ENCODE results near the gene FXYD4. TPM values are rescaled to one million over a fixed set of nuclear protein-coding genes. Genes with fewer than 3 reads are reported as not detected.

FXYD4 gene
- total RNA-seq, 2 experiments from 2014 or later: not detected

DNA sequence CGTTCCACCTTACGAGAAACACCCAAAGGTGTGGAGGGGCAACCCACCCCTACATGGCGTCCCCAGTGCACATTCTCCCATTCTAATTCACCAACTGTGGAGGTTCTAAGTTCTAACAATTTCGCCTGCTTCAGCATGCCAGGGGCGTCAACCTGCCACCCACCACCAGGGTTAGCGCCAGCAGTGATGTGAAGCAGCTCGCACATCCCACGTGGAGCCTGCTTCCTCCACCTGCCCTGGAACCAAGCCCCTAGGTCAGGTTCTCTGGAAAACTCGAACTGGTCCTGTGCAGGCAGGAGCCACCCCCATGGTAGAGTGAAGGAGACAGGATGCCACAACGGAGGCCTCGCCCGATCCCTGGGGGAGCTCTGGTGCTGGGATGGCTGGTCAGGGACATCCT, 33.3 kb upstream of the FXYD4 start:
- DNase-seq (ENCODE audit: low spot score): no peak
- BruUV-seq (replicated peaks): no TSS peak
- Histone ChIP-seq H2AFZ (ENCODE audit: low read length) (no peak overlapping the region), H3K4me2 (ENCODE audit: low read length) (no peak overlapping the region), H3K9me3 (ENCODE audit: low read length) (no peaks in the 10 kb centered on the region), H3K27ac (ENCODE audit: low read depth, low read length, poor library complexity, severe bottlenecking) (no peak overlapping the region), H3K36me3 (ENCODE audit: insufficient read depth, low read length) (no peaks in the 10 kb centered on the region), H3K4me1 (ENCODE audit: insufficient read depth, low read length, poor library complexity, severe bottlenecking) (no peaks in the 10 kb centered on the region), H3K79me2 (ENCODE audit: insufficient read depth, low read depth, low read length) (no peaks in the 10 kb centered on the region), H3K4me3 (ENCODE audit: low read depth, low read length, poor library complexity, severe bottlenecking) (no peak overlapping the region), H3K9me2 (ENCODE audit: insufficient read depth, low read length) (no peaks in the 10 kb centered on the region), H4K20me1 (ENCODE audit: insufficient read depth, low read length) (no peaks in the 10 kb centered on the region)
- POLR2A ChIA-PET: no interaction called here
- intact Hi-C loops (cut with micrococcal nuclease; ENCODE audit: unreplicated experiment): no loop called here
- TF ChIP-seq EZH2phosphoT487 (IDR thresholded peaks at IDR 0.05; ENCODE audit: borderline replicate concordance, low read depth, low read length): no peak
- TF ChIP-seq, protein P1, sequence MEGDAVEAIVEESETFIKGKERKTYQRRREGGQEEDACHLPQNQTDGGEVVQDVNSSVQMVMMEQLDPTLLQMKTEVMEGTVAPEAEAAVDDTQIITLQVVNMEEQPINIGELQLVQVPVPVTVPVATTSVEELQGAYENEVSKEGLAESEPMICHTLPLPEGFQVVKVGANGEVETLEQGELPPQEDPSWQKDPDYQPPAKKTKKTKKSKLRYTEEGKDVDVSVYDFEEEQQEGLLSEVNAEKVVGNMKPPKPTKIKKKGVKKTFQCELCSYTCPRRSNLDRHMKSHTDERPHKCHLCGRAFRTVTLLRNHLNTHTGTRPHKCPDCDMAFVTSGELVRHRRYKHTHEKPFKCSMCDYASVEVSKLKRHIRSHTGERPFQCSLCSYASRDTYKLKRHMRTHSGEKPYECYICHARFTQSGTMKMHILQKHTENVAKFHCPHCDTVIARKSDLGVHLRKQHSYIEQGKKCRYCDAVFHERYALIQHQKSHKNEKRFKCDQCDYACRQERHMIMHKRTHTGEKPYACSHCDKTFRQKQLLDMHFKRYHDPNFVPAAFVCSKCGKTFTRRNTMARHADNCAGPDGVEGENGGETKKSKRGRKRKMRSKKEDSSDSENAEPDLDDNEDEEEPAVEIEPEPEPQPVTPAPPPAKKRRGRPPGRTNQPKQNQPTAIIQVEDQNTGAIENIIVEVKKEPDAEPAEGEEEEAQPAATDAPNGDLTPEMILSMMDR (conservative IDR thresholded peaks at IDR 0.05; ENCODE audit: low read length): no peak
- CTCF ChIA-PET (ENCODE audit: unreplicated experiment): no interaction called here

DNA sequence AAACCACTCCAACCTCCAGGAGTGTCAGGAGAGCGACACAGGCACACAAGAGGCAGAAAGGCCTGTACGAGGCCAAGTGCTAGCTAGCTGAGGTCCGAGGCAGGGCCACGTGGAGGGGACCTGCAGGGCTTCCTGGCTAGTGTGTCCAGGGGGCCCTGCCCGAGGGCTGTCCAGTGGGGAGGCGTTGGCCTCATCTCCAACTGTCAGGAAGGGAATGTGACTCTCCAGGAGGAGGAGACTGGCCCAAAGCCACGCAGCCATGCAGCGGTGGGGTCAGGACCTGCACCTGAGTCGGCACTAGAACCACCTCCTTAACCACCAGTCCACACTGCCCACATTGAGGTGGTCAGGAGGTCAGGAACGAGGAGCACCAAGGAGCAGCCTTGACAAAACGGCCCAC, 32.3 kb upstream of the FXYD4 start:
- Histone ChIP-seq H3K4me2 (ENCODE audit: low read length) (no peak overlapping the region), H3K9me2 (ENCODE audit: insufficient read depth, low read length) (no peaks in the 10 kb centered on the region), H4K20me1 (ENCODE audit: insufficient read depth, low read length) (no peaks in the 10 kb centered on the region), H3K27ac (ENCODE audit: low read depth, low read length, poor library complexity, severe bottlenecking) (no peak overlapping the region), H3K4me1 (ENCODE audit: insufficient read depth, low read length, poor library complexity, severe bottlenecking) (no peaks in the 10 kb centered on the region), H3K4me3 (ENCODE audit: low read depth, low read length, poor library complexity, severe bottlenecking) (no peak overlapping the region), H3K36me3 (ENCODE audit: insufficient read depth, low read length) (no peaks in the 10 kb centered on the region), H2AFZ (ENCODE audit: low read length) (no peak overlapping the region), H3K9me3 (ENCODE audit: low read length) (no peaks in the 10 kb centered on the region), H3K79me2 (ENCODE audit: insufficient read depth, low read depth, low read length) (no peaks in the 10 kb centered on the region)
- CTCF ChIA-PET (ENCODE audit: unreplicated experiment): no interaction called here
- DNase-seq (ENCODE audit: low spot score): no peak
- no TSS peak for BruUV-seq (replicated peaks)
- TF ChIP-seq EZH2phosphoT487 (IDR thresholded peaks at IDR 0.05; ENCODE audit: borderline replicate concordance, low read depth, low read length): no peak
- TF ChIP-seq, protein P1 (conservative IDR thresholded peaks at IDR 0.05; ENCODE audit: low read length): no peak
- intact Hi-C loops (cut with micrococcal nuclease; ENCODE audit: unreplicated experiment): no loop called here
- POLR2A ChIA-PET: no interaction called here

DNA sequence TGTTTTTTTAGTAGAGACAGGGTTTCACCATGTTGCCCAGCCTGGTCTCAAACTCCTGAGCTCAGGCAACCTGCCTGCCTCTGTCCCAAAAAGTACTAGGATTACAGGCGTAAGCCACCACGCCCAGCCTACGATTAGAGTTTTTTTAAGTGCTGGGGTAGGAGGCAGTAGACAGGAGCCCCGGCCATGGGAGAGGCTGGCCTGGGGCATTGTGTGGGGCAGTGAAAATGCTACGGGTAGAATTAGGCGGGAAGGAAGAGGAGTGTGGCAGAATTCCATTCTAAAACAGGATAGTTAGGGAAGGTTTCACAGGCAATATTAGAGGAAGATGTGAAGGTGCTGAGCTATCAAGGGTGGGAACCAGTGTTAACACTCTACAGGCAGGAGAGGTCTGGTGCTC, 31.3 kb upstream of the FXYD4 start:
- ChIA-PET POLR2A (no interaction called here), CTCF (ENCODE audit: unreplicated experiment) (no interaction called here)
- no peak overlapping the region for H3K27ac ChIP-seq (ENCODE audit: low read depth, low read length, poor library complexity, severe bottlenecking)
- H3K36me3 ChIP-seq (ENCODE audit: insufficient read depth, low read length): no peaks in the 10 kb centered on the region
- TF ChIP-seq EZH2phosphoT487 (IDR thresholded peaks at IDR 0.05; ENCODE audit: borderline replicate concordance, low read depth, low read length): no peak
- TF ChIP-seq, protein P1 (conservative IDR thresholded peaks at IDR 0.05; ENCODE audit: low read length): no peak
- no peak overlapping the region for H2AFZ ChIP-seq (ENCODE audit: low read length)
- H3K9me2 ChIP-seq (ENCODE audit: insufficient read depth, low read length): no peaks in the 10 kb centered on the region
- intact Hi-C loops (cut with micrococcal nuclease; ENCODE audit: unreplicated experiment): no loop called here
- no TSS peak for BruUV-seq (replicated peaks)
- H4K20me1 ChIP-seq (ENCODE audit: insufficient read depth, low read length): no peaks in the 10 kb centered on the region
- H3K79me2 ChIP-seq (ENCODE audit: insufficient read depth, low read depth, low read length): no peaks in the 10 kb centered on the region
- H3K4me3 ChIP-seq (ENCODE audit: low read depth, low read length, poor library complexity, severe bottlenecking): no peak overlapping the region
- no peak overlapping the region for H3K4me2 ChIP-seq (ENCODE audit: low read length)
- H3K9me3 ChIP-seq (ENCODE audit: low read length): no peaks in the 10 kb centered on the region
- H3K4me1 ChIP-seq (ENCODE audit: insufficient read depth, low read length, poor library complexity, severe bottlenecking): no peaks in the 10 kb centered on the region
- no peak for DNase-seq (ENCODE audit: low spot score)

Measured in OCI-LY7 (cell line).